ENCODE data around the gene SERPIND1.

SERPIND1 gene

DNA sequence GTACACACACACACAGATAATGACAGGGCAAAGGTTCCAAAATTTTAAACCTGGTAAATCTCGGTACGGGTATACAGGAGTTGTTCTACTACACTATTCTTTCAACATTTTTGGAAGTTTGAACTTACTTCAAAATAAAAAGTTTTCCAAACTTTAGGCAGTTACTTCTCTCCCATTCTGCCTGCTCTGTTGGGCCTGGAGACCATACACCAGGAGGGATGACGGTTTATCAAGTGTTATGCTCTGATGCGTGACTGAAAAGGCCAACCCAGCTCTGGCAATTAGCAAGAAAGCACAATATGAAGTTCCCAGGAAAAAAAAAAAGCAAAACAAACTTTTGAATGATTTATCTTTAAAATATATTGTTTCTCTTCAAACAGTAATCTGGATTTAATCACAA is 969 bp downstream of the SERPIND1 start:
- DNase-seq (ENCODE audit: low spot score) = no peak

DNA sequence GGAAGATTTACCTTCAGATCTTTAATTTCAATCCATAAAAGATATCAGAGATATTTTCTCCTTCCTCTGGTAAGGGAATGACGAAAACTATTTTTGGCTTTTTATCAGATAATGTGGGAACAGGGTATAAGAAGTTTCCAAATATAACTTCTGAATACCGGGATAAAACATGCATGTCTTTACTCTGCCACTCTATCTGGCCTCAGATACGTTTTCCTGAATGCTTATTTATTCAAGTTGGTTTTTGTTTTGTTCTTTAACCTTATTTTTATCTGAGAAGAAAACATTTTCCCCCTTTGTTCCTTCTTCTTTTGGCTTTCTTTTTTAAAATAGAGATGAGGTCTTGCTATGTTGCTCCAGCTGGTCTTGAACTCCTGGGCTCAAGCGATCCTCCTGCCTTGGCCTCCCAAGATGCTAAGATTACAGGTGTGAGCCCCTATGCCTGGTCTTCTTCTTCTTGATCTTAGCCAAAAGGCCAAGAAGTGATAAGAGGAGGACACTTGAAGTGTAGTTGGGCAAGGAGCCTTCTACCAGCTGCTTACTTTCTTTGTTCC is 1.5 kb downstream of the SERPIND1 start:
- DNase-seq (ENCODE audit: low spot score) = no peak

DNA sequence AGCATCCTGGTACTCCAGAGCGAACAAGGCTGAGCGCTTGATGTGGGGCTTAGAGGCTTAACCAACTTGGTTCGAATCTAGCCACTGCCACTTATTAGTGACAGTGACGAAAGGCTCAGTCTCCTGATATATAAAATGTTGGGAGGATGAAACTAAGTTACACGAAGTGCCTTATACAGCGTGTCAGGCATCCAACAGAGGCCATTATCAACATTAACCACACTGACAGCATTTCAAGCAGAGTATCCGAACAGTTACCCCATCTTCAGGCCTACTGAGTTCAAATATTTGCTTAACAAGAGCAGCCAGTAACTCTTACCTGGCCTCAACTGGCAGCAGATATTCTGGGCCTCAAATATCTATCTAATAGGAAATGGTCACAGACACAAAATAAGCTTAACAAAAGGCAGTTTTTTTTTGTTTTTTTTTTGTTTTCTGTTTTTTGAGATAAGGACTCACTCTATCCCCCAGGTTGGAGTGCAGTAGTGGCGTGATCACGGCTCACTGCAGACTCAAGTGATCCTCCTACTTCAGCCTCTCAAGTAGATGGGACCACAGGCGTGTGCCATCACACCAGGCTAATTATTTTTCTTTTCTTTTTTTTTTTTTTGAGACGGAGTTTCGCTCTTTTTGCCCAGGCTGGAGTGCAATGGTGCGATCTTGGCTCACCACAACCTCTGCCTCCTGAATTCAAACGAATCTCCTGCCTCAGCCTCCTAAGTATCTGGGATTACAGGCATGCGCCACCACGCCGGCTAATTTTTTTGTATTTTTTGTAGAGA is 2.9 kb downstream of the SERPIND1 start:
- DNase-seq (ENCODE audit: low spot score) = no peak

DNA sequence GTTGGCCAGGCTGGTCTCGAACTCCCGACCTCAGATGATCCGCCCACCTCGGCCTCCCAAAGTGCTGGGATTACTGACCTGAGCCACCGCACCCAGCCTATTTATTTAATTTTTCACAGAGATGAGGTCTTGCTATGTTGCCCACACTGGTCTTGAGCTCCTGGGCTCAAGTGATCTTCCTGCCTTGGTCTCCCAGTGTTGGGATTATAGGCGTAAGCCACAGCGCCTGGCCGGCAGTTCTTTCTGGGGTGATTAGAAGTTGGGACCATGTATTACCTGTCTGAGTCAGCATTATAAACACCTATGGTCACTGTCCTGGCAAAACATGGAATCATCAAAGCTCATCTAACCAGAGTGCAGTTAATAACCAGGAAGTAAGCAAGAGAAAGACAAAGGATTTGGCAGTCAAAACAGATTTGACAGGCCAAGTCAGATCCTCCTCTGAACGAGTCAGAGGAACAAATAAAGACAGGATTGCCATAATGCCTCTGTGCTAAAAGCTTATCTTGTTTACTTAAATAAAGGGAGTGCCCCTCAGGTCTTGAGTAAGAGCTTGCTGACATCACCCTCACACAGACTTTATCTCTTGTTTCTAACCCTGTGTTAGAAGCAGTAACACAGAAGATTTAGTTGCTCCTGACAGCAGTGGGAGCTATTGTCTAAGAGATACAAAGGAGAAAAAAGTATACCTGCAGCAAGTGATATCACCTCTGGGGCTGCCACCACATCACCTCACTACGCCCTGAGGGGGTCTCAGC is 3.7 kb downstream of the SERPIND1 start:
- peak; percentile 62 for DNase-seq (ENCODE audit: low spot score)

DNA sequence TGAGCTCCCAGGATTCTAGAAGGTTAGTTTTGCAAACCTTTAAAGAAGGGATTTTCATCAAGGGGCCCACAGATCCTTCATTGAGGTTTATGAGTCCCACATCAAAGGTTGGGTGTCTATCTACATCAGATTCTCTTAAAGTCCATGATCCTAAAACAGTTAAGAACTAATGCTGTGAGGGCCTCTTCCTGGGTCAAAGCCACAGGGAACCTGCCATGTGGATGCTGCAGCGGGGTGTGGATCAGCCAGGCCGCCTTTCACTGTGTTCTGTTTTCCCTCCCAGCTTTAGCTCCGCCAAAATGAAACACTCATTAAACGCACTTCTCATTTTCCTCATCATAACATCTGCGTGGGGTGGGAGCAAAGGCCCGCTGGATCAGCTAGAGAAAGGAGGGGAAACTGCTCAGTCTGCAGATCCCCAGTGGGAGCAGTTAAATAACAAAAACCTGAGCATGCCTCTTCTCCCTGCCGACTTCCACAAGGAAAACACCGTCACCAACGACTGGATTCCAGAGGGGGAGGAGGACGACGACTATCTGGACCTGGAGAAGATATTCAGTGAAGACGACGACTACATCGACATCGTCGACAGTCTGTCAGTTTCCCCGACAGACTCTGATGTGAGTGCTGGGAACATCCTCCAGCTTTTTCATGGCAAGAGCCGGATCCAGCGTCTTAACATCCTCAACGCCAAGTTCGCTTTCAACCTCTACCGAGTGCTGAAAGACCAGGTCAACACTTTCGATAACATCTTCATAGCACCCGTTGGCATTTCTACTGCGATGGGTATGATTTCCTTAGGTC is 5.3 kb downstream of the SERPIND1 start:
- DNase-seq (ENCODE audit: low spot score) = no peak

DNA sequence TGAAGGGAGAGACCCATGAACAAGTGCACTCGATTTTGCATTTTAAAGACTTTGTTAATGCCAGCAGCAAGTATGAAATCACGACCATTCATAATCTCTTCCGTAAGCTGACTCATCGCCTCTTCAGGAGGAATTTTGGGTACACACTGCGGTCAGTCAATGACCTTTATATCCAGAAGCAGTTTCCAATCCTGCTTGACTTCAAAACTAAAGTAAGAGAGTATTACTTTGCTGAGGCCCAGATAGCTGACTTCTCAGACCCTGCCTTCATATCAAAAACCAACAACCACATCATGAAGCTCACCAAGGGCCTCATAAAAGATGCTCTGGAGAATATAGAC is 5.9 kb downstream of the SERPIND1 start:
- no peak for DNase-seq (ENCODE audit: low spot score)

DNA sequence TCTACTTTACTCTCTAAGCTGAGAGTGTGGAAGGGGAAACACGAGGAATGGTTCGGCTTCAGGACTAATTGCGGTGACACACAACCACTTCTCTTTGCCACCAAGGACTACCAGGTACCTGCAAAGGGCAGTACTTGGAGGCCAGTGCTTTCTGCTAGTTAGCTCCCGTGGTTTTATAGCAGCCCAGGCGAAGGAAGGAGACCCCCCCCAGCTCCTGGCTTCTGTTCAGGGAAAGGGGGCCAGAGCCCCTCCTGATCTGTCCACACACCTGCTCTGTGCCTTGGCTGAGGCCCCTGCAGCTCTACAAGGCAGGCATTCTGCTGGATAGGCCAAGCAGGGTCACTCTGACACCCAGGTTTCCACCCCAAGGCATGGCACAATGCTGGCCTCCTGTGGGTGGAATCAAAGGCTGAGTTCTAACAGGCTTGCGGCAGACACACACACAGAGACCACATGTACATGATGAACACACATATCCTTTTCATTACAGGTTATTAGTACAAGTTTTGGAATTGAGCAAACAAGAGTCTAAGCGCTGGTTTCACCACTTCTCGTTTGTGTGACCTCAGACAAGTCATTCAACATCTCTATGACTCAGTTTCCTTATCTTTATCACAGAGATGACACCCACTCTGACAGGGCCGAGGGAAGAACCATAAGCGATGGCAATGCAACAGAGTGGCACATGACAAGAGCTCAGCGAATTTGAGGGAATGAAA is 7.5 kb downstream of the SERPIND1 start:
- no peak for DNase-seq (ENCODE audit: low spot score)

DNA sequence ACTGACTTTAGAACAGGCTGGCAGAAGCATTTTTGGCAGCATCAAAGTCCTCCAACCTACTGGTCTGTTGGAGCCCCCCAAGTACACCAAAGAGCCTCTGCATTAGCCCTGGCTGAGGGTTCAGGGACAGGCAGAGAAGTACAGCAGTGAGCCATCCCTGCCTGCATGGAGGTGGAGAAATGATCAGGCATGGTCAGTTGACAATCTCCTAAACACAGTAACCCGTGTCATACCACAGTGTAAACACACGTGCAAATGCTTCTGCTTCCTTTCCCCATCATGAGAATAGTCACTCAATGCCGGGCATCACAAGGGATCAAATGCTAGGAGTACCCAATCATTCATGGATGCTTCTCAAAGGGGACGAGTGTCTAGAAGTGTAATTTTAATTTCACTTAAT is 8.2 kb downstream of the SERPIND1 start:
- DNase-seq (ENCODE audit: low spot score) = no peak

DNA sequence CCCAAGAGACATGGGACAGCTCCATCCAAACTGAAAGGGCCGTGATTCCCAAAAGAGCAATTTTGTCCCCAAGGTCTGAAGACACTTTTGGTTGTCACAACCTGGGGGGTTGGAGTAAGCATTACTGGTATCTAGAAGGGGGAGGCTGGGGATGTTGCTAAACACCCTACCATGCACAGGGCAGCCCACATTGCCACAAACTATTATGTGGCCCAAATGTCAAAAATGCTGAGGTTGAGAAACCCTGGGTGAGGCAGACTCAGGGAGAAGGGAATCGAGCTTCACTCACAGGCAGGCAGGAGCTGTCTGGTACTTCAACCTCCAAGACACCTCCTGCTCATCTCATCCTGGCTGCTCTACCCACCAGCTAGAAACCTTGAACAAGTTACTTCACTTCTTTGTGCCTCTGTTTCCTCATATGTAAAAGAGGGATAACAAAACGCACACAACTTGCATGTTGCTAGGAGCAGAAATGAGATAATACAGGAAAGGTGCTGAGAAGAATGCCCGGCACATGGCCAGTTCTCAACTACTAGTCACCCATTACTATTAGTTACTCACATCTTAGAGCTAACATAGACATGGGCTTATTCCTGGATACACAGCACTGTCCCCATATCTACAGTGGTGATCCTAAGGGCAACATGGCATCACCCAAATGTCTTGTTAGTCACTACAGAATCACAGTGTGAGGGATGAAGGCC is 8.8 kb downstream of the SERPIND1 start:
- no peak for DNase-seq (ENCODE audit: low spot score)

DNA sequence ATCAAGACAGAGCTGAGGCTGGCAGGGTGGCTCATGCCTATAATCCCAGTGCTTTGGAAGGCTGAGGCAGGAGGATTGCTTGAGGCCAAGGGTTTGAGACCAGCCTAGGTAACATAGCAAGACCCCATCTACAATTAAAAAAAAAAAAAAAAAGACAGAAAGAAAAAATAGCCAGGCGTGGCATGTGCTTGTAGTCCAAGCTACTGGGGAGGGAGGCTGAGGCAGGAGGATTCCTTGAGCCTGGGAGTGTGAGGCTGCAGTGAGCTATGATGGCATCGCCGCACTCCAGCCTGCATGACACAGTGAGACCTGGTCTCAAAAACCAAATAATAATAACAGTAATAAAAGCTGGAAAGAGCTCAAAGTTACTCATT is 9.4 kb downstream of the SERPIND1 start:
- no peak for DNase-seq (ENCODE audit: low spot score)

DNA sequence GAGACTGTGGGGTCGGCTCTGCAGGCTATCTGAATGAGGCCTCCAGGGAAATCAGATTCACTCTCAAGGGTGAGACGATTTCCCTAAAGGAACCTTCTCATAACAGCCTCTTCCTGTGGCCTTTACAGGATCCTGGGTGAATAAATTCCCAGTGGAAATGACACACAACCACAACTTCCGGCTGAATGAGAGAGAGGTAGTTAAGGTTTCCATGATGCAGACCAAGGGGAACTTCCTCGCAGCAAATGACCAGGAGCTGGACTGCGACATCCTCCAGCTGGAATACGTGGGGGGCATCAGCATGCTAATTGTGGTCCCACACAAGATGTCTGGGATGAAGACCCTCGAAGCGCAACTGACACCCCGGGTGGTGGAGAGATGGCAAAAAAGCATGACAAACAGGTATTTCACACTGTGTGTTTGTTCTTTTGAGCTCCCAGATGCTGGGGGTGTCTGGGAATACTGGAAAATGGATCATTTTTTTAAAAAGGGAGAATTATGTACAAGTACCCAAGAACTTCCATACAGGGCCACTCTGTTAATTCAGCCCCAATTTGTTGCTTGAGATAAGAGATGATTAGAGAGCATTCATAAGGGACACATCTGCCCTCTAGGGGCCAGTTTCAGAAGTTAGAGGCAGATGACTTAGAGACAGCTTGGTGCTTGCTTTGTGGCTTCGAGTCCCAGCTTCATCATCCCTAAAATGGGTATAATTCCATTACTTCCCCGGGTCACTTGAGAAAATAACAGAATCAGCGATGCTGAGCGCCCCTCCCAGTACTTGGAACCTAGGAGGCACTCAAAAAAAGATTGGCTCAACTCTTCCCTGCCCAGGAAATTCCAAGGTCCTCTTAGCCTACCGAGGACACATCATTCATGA is 10.2 kb downstream of the SERPIND1 start:
- no peak for DNase-seq (ENCODE audit: low spot score)

DNA sequence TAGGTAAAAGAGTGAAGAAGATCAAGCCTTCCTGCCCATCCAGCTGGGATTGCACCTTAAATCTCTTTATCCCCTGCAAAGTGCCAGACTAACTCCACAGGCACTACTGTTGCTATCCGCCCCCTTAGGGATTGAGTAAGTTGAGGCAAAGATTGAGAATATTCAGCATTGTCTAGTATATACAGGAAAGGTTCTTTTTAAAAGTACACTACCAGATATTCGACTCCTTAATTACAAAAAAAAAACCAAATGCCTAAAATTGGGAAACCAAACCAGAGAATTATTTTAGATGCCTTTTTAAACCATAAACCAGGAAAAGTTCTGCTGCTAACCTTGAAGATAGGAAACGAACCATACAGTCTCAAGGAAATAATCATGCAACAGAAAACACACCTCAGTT is 11.5 kb downstream of the SERPIND1 start:
- DNase-seq (ENCODE audit: low spot score) = no peak

DNA sequence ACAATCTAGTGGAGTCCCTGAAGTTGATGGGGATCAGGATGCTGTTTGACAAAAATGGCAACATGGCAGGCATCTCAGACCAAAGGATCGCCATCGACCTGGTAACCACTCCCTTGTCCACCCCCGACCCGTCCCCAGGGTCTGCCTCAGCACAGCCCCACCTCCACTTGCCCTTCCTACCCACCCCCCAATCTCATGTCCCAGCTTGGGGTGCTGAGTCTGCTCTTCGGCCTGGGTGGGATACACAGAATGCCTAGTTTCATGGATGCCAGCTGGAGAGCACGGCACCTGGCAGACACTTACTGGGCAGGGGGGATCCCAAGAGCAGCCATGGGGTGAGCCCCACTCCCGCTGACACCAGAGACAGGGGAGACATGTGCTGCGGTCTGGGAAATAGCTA is 12.1 kb downstream of the SERPIND1 start:
- no peak for DNase-seq (ENCODE audit: low spot score)

DNA sequence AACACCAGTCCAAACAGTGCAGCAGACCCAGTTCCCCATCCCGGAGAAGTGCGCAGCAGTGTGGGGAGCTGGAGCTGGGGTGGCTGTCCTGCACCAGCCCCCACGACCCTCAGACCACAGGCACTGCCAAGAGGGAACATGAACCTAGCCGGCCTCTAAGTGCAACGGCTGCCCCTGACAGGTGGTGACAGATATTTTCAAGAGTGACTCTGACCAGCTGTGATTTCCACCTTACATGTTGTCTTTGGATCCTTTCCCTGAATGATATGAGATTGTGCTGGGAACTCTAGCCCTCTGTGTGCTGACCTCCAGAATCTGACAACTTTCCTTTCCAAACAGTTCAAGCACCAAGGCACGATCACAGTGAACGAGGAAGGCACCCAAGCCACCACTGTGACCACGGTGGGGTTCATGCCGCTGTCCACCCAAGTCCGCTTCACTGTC is 12.6 kb downstream of the SERPIND1 start:
- DNase-seq (ENCODE audit: low spot score) = no peak

DNA sequence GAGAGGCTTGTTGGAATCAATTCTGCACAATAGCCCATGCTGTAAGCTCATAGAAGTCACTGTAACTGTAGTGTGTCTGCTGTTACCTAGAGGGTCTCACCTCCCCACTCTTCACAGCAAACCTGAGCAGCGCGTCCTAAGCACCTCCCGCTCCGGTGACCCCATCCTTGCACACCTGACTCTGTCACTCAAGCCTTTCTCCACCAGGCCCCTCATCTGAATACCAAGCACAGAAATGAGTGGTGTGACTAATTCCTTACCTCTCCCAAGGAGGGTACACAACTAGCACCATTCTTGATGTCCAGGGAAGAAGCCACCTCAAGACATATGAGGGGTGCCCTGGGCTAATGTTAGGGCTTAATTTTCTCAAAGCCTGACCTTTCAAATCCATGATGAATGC is 13.3 kb downstream of the SERPIND1 start:
- no peak for DNase-seq (ENCODE audit: low spot score)

DNA sequence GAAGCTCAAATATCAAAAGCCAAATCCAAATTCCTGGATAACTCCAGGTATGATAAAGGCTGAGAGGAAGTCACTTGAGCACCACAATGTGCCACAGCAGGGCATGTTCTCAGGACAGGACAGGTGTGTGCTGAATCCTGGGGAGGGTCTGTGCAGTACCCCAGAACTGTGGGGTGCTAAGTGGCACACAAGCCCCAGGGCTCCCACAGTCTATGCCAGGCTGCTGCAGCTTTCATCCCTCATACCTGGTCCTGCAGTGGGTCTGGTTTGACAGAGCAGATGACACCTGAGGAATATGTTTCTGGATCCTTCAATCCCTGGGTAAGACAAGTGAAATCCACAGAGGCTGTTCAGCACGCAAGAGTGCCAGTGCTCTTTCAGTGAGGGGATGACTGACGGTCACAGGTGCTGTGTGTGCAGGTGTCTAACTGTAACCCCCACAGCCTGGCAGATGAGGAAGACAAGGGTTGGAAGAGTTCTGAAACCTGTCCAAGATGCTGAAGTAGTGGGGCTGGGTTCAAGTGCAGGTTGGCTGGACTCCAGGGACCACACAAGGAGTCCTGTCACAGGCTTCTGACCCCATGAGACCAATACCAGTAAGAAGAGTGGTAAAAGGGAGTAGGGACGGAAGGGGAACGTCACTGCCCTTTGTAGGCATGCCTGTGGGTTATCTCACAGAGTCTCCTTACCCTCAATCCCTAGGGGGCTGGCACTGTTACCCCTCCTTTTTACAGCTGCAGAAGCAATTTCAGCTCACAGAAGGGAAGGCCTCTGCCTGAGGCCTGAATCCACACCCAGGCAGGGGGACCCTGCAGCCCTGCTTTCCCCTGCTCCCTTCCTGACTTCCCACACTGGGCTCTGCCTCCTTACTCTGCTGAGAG is 14.1 kb downstream of the SERPIND1 start:
- DNase-seq (ENCODE audit: low spot score) = no peak

DNA sequence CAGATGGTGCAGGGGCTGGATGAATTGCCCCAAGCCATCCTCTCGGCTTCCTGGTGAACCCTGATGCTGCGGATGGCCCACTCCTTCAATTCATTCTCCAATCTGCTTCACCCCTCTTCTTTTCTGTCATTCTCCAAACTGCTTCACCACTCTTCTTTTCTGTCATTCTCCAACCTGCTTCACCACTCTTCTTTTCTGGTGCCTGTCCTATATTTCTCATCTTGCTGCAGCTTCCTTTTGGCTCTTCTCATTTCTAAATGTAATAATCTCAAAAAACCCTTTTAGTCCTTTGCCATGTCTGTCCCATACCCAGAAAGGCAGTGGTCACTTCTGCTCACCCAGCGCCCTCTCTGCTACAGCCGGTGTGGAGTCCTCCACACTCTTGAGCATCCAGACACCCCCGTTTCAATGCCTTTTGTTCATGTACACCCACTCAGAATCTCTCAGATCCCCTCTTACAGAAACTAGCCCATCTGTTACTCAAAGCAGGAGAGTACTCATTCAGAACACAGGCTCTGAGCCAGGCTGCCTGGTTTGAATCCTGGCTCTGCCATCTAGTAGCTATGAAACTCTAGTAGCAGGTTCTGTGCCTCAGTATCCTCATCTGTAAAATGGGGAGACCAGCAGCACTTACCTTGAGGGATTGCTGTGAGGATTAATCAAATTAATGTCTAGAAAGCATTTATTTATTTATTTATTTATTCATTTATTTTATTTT is 14.9 kb downstream of the SERPIND1 start:
- no peak for DNase-seq (ENCODE audit: low spot score)

DNA sequence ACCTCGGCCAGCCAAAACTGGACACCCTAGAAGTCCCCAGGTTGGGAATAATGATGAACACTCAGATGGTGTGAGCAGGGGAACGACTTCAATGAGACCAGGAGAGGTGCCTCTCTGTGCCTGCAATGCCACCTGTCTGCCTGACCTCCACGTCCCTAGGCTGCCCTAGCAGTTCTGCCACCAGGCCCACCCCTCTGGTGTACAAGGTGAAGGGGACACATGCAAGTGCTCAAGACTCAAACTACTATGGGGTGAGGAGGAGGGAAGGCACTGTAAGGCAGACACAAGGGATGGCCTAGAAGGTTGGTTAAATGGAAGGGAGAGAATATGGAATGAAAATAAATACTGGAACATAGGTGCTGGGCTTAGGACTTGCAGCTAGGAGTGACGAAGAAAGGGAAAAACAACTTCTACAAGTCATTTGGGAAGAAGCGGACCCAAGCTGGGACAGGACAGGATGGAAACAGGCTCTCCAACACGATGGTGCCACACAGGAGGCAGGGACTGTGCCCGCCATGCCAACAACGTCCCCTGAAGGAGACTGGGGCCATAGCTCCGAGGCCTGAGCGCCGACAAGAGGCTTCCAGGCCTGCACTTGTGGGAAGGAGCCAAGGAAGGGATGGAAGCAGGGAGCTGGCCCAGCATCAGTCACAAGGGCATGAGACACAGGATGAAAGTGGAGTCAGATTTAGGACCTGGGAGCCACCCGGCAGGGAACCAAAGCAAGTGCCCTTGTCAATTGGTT is 18.5 kb downstream of the SERPIND1 start:
- DNase-seq (ENCODE audit: low spot score) = no peak

All from HuH-7.5 (cell line).